Measurements from ENCODE around the gene CLUH.
"Not testable (repeated sequence)": the region's sequence is repeated elsewhere in the genome, so short reads cannot be mapped to it uniquely, and the experiment has no call there.

Gene CLUH

GRCh38 chr17:2700030-2700490 lies 11.5 kb downstream of the CLUH start:
- no peak overlapping the region for H3K27ac ChIP-seq

GRCh38 chr17:2699216-2699805 lies 12.3 kb downstream of the CLUH start:
- not testable (repeated sequence) for H3K27ac ChIP-seq

More at GRCh38 chr17:2700030-2700490, 11.5 kb downstream of the CLUH start:
- TF ChIP-seq, protein P1, sequence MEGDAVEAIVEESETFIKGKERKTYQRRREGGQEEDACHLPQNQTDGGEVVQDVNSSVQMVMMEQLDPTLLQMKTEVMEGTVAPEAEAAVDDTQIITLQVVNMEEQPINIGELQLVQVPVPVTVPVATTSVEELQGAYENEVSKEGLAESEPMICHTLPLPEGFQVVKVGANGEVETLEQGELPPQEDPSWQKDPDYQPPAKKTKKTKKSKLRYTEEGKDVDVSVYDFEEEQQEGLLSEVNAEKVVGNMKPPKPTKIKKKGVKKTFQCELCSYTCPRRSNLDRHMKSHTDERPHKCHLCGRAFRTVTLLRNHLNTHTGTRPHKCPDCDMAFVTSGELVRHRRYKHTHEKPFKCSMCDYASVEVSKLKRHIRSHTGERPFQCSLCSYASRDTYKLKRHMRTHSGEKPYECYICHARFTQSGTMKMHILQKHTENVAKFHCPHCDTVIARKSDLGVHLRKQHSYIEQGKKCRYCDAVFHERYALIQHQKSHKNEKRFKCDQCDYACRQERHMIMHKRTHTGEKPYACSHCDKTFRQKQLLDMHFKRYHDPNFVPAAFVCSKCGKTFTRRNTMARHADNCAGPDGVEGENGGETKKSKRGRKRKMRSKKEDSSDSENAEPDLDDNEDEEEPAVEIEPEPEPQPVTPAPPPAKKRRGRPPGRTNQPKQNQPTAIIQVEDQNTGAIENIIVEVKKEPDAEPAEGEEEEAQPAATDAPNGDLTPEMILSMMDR (conservative IDR thresholded peaks at IDR 0.05) = no peak
- no peak for TF ChIP-seq ZFX (IDR thresholded peaks at IDR 0.05)

DNA sequence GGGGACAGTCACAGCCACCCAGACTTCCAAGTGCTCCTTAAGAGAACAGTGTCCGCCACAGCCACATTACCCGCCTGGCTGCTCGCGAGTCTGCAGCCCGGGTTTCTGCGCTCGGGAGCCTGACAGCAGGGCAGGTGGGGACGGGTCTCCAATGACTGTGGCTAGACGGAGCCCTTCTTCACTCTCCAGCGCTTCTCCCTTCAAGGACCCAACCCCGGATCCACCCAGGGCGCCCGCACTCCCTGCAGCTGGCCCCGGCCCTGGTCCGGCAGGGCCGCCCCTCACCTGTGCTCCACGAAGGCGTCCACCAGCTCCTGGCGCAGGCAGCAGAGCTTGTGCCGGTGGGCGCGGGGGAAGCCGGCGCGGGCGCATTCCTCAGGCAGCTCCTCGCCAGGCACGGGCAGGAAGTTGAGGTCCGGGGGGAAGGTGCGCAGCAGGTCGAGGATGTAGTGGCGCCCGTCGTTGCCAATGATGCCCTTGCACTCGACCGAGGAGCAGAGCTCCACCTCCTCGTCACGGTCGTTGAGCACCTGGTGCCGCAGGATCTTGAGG lies 13.9 kb downstream of the CLUH start:
- TF ChIP-seq, protein P1 (conservative IDR thresholded peaks at IDR 0.05) = no peak
- no peak for TF ChIP-seq ZFX (IDR thresholded peaks at IDR 0.05)
- H3K27ac ChIP-seq = no peak overlapping the region

- TF ChIP-seq, protein P1 (conservative IDR thresholded peaks at IDR 0.05) = no peak
- H3K27ac ChIP-seq = no peak overlapping the region
Measured at GRCh38 chr17:2695961-2696760, 15.4 kb downstream of the CLUH start.

DNA sequence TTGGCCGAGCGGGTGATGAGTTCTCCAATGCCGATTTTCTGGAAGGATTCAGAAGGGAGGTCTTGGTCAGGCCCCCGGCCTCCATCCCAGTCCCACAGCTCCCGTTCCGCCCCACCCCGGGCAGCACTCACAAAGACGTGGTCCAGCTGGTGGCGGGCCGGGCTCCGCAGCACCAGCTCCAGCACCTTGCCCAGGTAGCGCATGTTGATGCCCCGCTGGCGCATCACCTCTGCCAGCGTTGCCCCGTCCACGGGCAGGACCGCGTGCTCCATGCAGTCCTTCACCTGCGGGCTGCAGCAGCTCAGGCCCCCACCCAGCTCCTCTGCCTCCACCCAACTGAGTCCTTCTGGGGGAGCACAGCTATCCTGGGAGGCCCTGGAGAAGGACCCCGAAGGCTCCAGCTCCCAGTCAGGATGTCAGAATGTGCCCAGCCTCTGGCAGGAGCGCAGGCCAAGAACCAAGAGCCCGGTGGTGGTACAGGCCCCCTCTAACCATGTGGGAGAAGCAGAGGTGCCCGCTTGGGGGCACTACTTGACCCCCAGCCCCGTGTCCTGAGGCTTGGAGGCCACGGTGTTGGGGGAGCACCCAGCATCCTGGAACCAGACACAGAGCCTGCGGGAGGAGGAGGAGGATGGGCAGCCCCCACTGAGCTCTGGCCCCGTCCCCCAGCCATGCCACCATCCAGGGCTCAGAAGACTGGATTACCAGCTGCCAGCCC lies 16.2 kb downstream of the CLUH start:
- no peak overlapping the region for H3K27ac ChIP-seq
- TF ChIP-seq, protein P1 (conservative IDR thresholded peaks at IDR 0.05) = no peak
- TF ChIP-seq ZFX (IDR thresholded peaks at IDR 0.05) = no peak

DNA sequence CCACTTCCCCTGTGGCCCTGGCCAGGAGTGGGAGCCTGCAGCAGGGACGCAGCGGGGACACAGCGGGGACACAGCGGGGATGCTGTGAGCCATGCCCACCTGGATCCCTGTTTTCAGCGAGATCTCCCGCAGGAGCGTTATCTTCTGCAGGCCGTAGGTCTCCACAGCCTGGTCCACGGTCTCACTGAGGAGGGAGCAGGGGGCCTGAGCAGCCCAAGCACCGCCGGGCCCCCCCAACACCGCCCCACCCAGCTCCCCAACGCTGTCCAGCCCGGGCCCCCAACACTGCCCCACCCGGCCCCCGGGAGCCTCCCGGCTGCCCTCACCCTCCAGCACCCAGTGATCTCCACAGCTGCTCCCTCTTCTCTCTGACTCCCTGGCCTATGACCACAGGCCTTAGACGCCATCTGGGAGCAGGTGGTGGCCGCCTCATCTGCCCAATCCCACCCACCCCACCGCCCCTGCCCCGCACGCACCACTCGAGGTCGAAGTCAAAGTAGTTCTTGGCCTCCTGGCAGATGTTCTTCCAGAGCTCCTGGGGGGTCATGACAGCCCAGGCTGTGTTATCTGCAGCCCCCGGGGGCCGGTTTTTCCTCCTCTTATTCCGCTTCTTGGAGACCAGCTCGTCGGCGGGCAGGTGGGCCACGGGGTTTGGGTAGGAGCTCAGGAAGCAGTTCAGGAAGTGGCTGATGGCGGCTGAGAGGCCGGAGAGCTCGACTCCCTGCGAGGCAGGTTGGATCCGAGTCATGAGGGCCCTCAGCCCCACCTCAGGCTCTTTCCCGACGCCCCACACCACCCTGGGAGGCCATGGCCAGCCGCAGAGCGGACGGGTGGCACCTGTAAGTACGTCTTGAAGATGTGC lies 17.0 kb downstream of the CLUH start:
- TF ChIP-seq ZFX (IDR thresholded peaks at IDR 0.05) = no peak
- TF ChIP-seq, protein P1 (conservative IDR thresholded peaks at IDR 0.05) = no peak
- no peak overlapping the region for H3K27ac ChIP-seq
